VCaP (cell line): ENCODE measurements around the gene FOXB1.

Experiments
- H3K27ac ChIP-seq: fragments of 450-650 bp; 2 replicates; pipeline ENCODE4 v1.5.1; 2017
- CTCF ChIP-seq: fragments of 450-650 bp; conservative IDR thresholded peaks from 2 replicates; pipeline ENCODE4 v1.5.1; 2017; ENCODE audit warnings: mild to moderate bottlenecking, moderate library complexity

FOXB1 gene

DNA sequence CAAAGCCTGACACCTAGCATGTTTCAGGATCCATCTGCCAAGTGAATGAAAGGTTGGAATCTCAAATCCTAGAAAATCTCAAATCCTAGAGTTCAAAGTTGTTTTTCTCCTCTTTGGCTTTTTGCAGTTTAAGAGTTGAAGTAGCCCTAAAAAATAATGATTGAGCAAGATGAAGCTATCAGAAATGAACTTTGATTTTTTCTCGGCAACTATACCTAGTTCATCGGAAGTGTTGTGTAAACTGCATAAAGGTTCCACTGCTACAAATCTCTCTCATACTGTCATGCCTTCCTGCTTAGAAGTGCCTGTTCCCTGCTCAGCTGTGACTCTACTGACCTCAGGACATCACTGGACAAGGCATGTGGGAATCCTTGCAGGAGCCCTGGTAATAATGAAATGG lies 35.8 kb upstream of the FOXB1 start:
- H3K27ac ChIP-seq = no peak overlapping the region
- TF ChIP-seq CTCF = no peak

DNA sequence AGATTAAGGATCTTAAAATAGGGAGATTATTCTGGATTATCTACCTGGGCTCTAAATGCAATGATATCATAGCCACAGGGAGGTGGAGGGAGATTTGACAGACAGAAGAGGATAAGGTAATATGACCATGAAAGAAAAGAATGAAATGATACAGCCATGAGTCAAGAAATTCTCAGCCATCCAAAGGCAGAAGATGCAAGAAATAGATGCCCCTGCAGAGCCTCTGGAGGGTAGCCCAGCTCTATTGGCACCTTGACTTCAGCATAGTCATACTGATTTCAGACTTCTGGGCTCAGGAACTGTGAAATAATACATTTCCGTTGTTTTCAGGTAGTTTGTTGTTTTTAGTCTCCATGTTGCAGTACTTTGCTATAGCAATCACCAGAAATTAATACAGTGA lies 31.9 kb upstream of the FOXB1 start:
- TF ChIP-seq CTCF = no peak
- no peak overlapping the region for H3K27ac ChIP-seq

DNA sequence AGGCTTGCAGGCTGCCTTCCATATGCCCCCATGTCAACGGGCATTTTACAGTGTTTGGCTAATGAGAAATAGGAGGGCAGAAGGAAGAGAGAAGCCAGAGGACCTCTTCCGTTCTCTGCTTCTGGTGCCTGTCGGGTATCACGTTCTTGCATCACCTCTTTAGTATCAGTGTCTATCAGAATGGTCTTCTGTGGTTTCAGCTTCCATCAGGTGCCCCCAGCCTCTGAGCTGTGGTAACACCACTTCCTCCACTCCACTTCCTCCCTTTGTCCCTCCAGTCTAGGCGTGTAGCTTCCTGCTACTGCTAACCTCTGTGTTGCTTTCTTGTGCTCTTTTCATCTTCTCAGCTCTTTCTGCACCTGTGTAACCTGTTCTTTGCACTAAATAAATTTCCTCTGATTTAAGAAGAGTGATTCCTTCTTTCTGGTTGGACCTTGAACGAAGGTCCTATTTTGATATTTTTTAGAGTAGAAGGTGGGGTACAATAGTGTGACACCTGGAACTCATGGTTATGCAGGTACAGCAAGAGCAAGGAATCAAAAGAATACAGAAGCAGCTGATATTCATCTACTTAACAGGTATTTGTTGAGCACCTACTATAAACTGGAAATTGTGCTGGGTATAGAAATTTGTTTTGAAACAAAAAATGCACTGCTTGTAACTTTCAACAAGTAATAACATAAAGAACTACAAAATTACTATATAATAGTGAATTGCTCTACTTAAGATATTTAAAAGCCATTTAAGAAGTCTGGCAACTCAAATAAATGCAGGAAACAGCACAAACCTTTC lies 27.4 kb upstream of the FOXB1 start:
- TF ChIP-seq CTCF = no peak
- H3K27ac ChIP-seq = no peak overlapping the region

DNA sequence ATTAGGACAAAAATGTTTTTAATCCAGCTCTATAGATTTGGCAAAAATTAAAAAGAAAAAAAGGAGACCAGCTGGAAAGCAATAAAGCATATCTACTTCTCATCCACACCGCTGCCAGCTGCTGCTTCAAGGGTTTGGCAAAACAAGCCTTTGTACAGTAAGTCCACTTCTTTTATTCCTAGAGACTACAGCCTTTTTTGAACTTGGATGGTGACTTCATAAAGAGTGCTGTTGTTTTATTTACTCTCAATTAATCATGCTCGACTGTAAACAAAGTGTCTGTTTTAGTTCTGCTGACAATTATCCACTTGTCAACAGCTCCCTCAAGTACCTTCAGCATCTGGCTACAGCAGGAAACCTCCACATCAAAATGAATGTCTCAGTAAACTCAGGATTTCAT lies 12.3 kb upstream of the FOXB1 start:
- TF ChIP-seq CTCF = no peak
- H3K27ac ChIP-seq = no peak overlapping the region

DNA sequence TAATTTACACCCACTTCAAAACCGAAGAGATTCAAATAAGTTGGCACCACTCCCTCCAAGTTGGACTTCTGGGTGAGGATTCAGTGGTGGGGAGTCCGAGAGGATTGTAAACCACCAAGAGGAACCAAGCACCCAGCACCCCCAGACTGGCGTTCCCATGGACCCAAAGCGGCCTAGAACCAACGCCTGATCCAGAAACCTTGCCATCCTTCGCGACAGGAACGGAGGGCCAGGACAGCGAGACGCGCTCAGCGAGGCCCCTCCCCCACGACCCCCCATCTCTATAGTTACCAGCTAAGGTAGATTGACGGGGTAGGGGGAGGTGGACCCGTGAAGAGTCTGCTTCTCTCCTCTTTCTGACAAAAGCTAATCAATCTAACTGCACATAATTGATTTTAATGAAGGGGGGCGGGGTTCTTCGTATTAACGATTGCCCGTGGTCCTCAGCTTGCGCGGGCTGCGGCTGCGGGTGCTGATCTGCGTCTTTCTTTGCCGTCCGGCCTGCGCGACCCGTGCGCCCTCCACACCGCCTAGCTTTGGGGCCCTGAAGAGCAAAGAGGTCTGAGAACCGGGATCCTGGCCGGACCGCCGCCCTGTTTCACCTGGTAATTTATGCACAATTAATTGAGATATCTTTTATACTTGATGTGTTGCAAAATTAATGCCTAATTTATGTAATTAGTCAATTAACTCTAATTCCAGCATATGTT lies 10.9 kb upstream of the FOXB1 start:
- H3K27ac ChIP-seq = no peak overlapping the region
- TF ChIP-seq CTCF = no peak

- TF ChIP-seq CTCF = no peak
- no peak overlapping the region for H3K27ac ChIP-seq
These were observed 10.1 kb upstream of the FOXB1 start for GRCh38 chr15:59993950-59994401.

DNA sequence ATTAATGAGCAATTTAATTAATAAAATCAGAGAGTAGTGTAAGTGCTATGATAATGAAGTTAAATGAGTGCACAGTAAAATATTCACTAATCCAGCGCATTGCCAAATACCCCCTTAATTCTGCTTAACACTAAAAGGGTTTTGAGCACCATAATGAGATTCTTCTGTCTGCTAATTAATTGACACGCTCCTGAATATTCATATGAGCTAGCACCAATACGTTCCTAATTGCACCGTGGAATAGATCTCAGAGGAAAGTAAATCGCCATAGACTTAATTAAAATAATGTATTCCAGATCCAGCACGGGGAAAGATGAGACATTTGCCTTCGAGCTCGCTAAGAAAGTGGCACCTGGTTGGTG lies 9.6 kb upstream of the FOXB1 start:
- no peak overlapping the region for H3K27ac ChIP-seq
- TF ChIP-seq CTCF = no peak
